HL-60 (cell line): ENCODE measurements around the gene PRKAR1B.

Experiments used
- DNase-seq, 2 experiments: peaks; one replicate each; pipeline ENCODE4 v3.0.0-alpha.2; 2010 to 2020; ENCODE audit warnings: low read depth in 1 of 2, low spot score in 1 of 2
- H3K27ac ChIP-seq: fragments of 250-450 bp; sonication (Bioruptor Pico); replicated peaks from 2 replicates; pipeline ENCODE4 v1.5.1; 2020; ENCODE audit warnings: mild to moderate bottlenecking, moderate library complexity
- H3K27me3 ChIP-seq: fragments of 250-450 bp; sonication (Bioruptor Pico); 2 replicates; pipeline ENCODE4 v1.5.1; 2021; ENCODE audit warnings: mild to moderate bottlenecking, moderate library complexity; ENCODE audit not compliant: insufficient read depth, poor library complexity, severe bottlenecking
- H3K4me3 ChIP-seq: replicated peaks from 2 replicates; pipeline ENCODE4 v1.5.1; 2011; ENCODE audit warnings: mild to moderate bottlenecking, control low read depth, low read length; ENCODE audit not compliant: insufficient read depth
- GABPA ChIP-seq: IDR thresholded peaks from 2 replicates; pipeline ENCODE4 v1.6.1; 2012; ENCODE audit warnings: low read depth
- POLR2AphosphoS5 ChIP-seq: IDR thresholded peaks from 2 replicates; pipeline ENCODE4 v1.6.1; 2012; ENCODE audit warnings: low read depth
- REST ChIP-seq: IDR thresholded peaks from 2 replicates; pipeline ENCODE4 v1.6.1; 2012; ENCODE audit warnings: low read depth; ENCODE audit not compliant: insufficient replicate concordance
- SPI1 ChIP-seq: IDR thresholded peaks from 2 replicates; pipeline ENCODE4 v1.6.1; 2012; ENCODE audit warnings: low read depth, mild to moderate bottlenecking, borderline replicate concordance
- TF ChIP-seq, protein P1 (sequence below): IDR thresholded peaks from one replicate; pipeline ENCODE4 v1.5.1; 2011; ENCODE audit warnings: low read length, control low read depth, inconsistent platforms; ENCODE audit not compliant: insufficient read depth

Gene PRKAR1B

DNA sequence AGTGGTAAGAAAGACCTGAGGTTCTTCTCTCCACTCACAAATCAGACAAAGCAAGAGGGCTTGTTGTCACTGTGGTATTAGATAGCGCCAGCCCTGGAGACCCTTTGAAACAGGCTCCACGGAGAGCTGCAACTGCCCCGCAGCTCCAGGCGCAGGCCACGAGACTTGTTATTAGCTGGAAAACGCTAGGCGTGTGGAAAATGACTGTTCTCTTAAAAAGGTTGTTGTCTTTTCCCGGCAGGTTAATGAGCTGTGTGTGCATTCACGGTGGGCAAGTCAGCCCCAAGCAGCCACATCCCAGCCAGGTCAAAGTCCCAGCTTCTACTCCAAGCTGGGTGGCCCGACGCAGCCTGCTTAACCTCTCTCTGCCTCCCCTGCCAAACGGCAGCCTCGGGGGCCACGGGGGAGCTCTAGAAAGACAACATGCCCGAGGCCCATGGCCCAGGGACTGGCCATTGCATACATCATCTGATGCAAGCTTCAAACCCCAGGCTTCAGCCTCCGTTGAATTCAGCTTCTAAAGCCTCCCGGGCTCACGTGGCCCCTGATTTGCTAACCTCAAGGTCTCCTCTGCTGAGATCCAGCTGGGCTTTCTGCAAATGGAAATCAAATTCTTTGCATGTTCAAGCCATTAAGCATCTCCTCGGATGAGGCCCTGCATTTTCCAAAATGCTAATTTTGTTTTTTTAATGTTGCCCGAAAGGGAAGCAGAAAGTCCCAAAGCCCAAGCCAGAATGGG lies 61.9 kb downstream of the PRKAR1B start:
- TF ChIP-seq POLR2AphosphoS5 = no peak
- TF ChIP-seq SPI1 = no peak
- no peak overlapping the region for H3K27ac ChIP-seq
- H3K4me3 ChIP-seq = no peak overlapping the region
- DNase-seq = no peak
- H3K27me3 ChIP-seq = no peaks in the 10 kb centered on the region

DNA sequence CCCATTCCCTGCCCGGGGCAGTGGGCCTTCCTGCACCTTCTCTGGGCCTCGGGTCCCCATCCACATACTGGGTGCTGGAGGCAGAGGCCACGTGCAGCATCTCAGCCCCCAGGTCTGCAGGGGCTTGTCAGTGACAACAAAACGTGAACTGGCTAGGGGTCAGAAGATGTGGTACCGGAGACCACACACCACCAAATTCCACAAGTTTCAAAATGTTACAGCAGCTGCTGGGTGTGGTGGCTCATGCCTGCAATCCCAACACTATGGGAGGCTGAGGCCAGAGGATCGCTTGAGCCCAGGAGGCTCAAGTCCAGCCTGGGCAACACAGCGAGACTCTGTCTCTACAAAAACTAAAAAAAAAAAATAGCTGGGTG lies 62.7 kb downstream of the PRKAR1B start:
- no peaks in the 10 kb centered on the region for H3K27me3 ChIP-seq

GRCh38 chr7:662576-662975 lies 64.5 kb downstream of the PRKAR1B start:
- TF ChIP-seq POLR2AphosphoS5 (no peak), REST (no peak), SPI1 (no peak), GABPA (no peak)
- TF ChIP-seq, protein P1, sequence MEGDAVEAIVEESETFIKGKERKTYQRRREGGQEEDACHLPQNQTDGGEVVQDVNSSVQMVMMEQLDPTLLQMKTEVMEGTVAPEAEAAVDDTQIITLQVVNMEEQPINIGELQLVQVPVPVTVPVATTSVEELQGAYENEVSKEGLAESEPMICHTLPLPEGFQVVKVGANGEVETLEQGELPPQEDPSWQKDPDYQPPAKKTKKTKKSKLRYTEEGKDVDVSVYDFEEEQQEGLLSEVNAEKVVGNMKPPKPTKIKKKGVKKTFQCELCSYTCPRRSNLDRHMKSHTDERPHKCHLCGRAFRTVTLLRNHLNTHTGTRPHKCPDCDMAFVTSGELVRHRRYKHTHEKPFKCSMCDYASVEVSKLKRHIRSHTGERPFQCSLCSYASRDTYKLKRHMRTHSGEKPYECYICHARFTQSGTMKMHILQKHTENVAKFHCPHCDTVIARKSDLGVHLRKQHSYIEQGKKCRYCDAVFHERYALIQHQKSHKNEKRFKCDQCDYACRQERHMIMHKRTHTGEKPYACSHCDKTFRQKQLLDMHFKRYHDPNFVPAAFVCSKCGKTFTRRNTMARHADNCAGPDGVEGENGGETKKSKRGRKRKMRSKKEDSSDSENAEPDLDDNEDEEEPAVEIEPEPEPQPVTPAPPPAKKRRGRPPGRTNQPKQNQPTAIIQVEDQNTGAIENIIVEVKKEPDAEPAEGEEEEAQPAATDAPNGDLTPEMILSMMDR = no peak
- Histone ChIP-seq H3K4me3 (no peak overlapping the region), H3K27ac (no peak overlapping the region), H3K27me3 (no peaks in the 10 kb centered on the region)
- DNase-seq = no peak

More for the DNA sequence above, 62.7 kb downstream of the PRKAR1B start:
- TF ChIP-seq REST = no peak
- TF ChIP-seq, protein P1 = no peak
- TF ChIP-seq POLR2AphosphoS5 = no peak
- no peak for TF ChIP-seq GABPA
- no peak for TF ChIP-seq SPI1
- no peak for DNase-seq
- no peak overlapping the region for H3K27ac ChIP-seq
- no peak overlapping the region for H3K4me3 ChIP-seq

DNA sequence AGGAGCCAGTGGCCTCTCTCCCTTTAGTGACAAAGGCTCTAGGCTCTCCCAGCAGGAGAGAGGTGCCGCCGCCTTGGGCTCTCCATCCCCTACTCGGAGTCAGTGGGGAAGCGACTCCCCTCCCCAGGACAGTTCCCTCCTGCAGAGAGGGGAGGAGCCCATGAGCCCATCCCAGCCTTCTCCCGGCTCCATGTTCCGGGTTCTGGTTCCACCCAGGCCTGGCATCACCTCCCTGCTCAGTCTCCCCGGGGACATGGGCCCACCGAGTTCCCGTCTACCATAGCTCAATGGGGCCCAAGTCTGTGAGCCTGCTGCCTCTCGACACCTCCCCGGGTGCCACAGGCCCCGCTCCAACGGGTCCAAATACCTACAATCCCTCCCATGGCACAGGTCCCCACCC lies 67.1 kb downstream of the PRKAR1B start:
- Histone ChIP-seq H3K4me3 (no peak overlapping the region), H3K27me3 (no peaks in the 10 kb centered on the region), H3K27ac (no peak overlapping the region)
- TF ChIP-seq POLR2AphosphoS5 (no peak), SPI1 (no peak), GABPA (no peak), REST (no peak)
- TF ChIP-seq, protein P1 = no peak
- DNase-seq = no peak
